ENCODE data around the gene KDM8. TPM values are rescaled to one million over a fixed set of nuclear protein-coding genes. Genes with fewer than 3 reads are reported as not detected.
A peak's percentile ranks its signal among the peaks of the same experiment; 100 is the strongest.

Gene KDM8
- total and polyA plus RNA-seq, 4 experiments from 2014 or later, result 4.8 to 31.0 (median 18.4) TPM

GRCh38 chr16:27219161-27219560, 15.8 kb downstream of the KDM8 start:
- POLR2A ChIA-PET (ENCODE audit: partially characterized antibody), result no interaction called here
- Mint-ChIP-seq H3K9me3 (peaks cover 0 to 1% (median 0%) of the 10 kb centered on the region in 8 donors), H3K27me3 (no peaks in the 10 kb centered on the region), H3K36me3 (peaks cover 0 to 41% of the 10 kb centered on the region in 2 donors), H3K4me1 (peaks cover 0 to 4% (median 2%) of the 10 kb centered on the region in 4 donors), H3K27ac (peak overlapping the region in 1 of 7 donors; percentile 42), H3K4me3 (no peak overlapping the region)
- H3K27ac ChIP-seq (ENCODE audit: low read depth, low read length), result no peak overlapping the region
- H3K9me3 ChIP-seq (ENCODE audit: control insufficient read depth in 1 of 2, low read length in 2 of 2), result no peaks in the 10 kb centered on the region
- peaks cover 14% of the 10 kb centered on the region for H3K36me3 ChIP-seq (ENCODE audit: insufficient read depth, low read length)
- no peak for DNase-seq
- no peak overlapping the region for H3K4me3 ChIP-seq (ENCODE audit: low read length in 2 of 2)
- intact Hi-C loops (cut with micrococcal nuclease), result no loop called here
- H3K4me1 ChIP-seq (ENCODE audit: insufficient read depth, low read length), result no peaks in the 10 kb centered on the region
- no peaks in the 10 kb centered on the region for H3K27me3 ChIP-seq (ENCODE audit: insufficient read depth, low read length)
- CTCF ChIA-PET (ENCODE audit: partially characterized antibody), result interaction anchor here (1.0 to 1.9 kb wide), 2 partner anchors 11 to 15 kb away, joined by 4 to 7 read pairs; no protein-coding TSS in a partner anchor

- Histone ChIP-seq H3K27me3 (ENCODE audit: insufficient read depth, low read length) (no peaks in the 10 kb centered on the region), H3K36me3 (ENCODE audit: insufficient read depth, low read length) (peaks cover 6% of the 10 kb centered on the region), H3K4me1 (ENCODE audit: insufficient read depth, low read length) (no peaks in the 10 kb centered on the region), H3K9me3 (ENCODE audit: control insufficient read depth in 1 of 2, low read length in 2 of 2) (no peaks in the 10 kb centered on the region), H3K4me3 (ENCODE audit: low read length in 2 of 2) (no peak overlapping the region), H3K27ac (ENCODE audit: low read depth, low read length) (no peak overlapping the region)
- Mint-ChIP-seq H3K27me3 (no peaks in the 10 kb centered on the region), H3K36me3 (peaks cover 0 to 31% of the 10 kb centered on the region in 2 donors), H3K9me3 (peaks cover 0 to 1% (median 0%) of the 10 kb centered on the region in 8 donors), H3K4me1 (peaks cover 0 to 4% (median 2%) of the 10 kb centered on the region in 4 donors), H3K27ac (peak overlapping the region in 1 of 7 donors; percentile 41), H3K4me3 (no peak overlapping the region)
- ChIA-PET CTCF (ENCODE audit: partially characterized antibody) (interaction anchor here (1.0 to 7.2 kb wide), 4 partner anchors 10 to 147 kb away, joined by 4 to 28 read pairs (median 6); no protein-coding TSS in a partner anchor), POLR2A (ENCODE audit: partially characterized antibody) (interaction anchor here (1.1 to 6.4 kb wide), 2 partner anchors 15 to 20 kb away, joined by 5 to 47 read pairs; no protein-coding TSS in a partner anchor)
- no peak for DNase-seq
- intact Hi-C loops (cut with micrococcal nuclease), result no loop called here
These were observed 16.8 kb downstream of the KDM8 start for GRCh38 chr16:27220120-27220519.

- no peak for DNase-seq
- ChIA-PET POLR2A (ENCODE audit: partially characterized antibody) (interaction anchor here (1.1 to 6.4 kb wide), 2 partner anchors 15 to 21 kb away, joined by 5 to 47 read pairs; no protein-coding TSS in a partner anchor), CTCF (ENCODE audit: partially characterized antibody) (interaction anchor here (1.7 to 7.2 kb wide), 4 partner anchors 10 to 147 kb away, joined by 4 to 28 read pairs (median 12); no protein-coding TSS in a partner anchor)
- H3K9me3 ChIP-seq (ENCODE audit: control insufficient read depth in 1 of 2, low read length in 2 of 2), result no peaks in the 10 kb centered on the region
- Mint-ChIP-seq H3K27ac (peak overlapping the region in 1 of 7 donors; percentile 10), H3K4me3 (no peak overlapping the region), H3K27me3 (no peaks in the 10 kb centered on the region), H3K4me1 (peaks cover under 1 to 5% (median 2%) of the 10 kb centered on the region in 4 donors), H3K9me3 (peaks cover 0 to 1% (median 0%) of the 10 kb centered on the region in 8 donors), H3K36me3 (peaks cover 0 to 31% of the 10 kb centered on the region in 2 donors)
- H3K36me3 ChIP-seq (ENCODE audit: insufficient read depth, low read length), result peaks cover 6% of the 10 kb centered on the region
- H3K4me1 ChIP-seq (ENCODE audit: insufficient read depth, low read length), result no peaks in the 10 kb centered on the region
- intact Hi-C loops (cut with micrococcal nuclease), result no loop called here
- H3K27ac ChIP-seq (ENCODE audit: low read depth, low read length), result no peak overlapping the region
- no peaks in the 10 kb centered on the region for H3K27me3 ChIP-seq (ENCODE audit: insufficient read depth, low read length)
- H3K4me3 ChIP-seq (ENCODE audit: low read length in 2 of 2), result no peak overlapping the region
These were observed 17.2 kb downstream of the KDM8 start for GRCh38 chr16:27220527-27220926.

GRCh38 chr16:27220991-27221390, 17.7 kb downstream of the KDM8 start:
- no peak overlapping the region for H3K27ac ChIP-seq (ENCODE audit: low read depth, low read length)
- peaks cover 0 to 1% (median 0%) of the 10 kb centered on the region in 8 donors for H3K9me3 Mint-ChIP-seq
- H3K27me3 ChIP-seq (ENCODE audit: insufficient read depth, low read length), result no peaks in the 10 kb centered on the region
- peaks cover 10% of the 10 kb centered on the region for H3K36me3 ChIP-seq (ENCODE audit: insufficient read depth, low read length)
- H3K9me3 ChIP-seq (ENCODE audit: control insufficient read depth in 1 of 2, low read length in 2 of 2), result no peaks in the 10 kb centered on the region
- ChIA-PET POLR2A (ENCODE audit: partially characterized antibody) (interaction anchor here (1.1 to 6.4 kb wide), 5 partner anchors 9 to 25 kb away, joined by 3 to 47 read pairs (median 7); partner anchors contain the start of gene KDM8), CTCF (ENCODE audit: partially characterized antibody) (interaction anchor here (1.7 to 7.2 kb wide), 5 partner anchors 10 to 146 kb away, joined by 4 to 28 read pairs (median 17); no protein-coding TSS in a partner anchor)
- no peak overlapping the region for H3K4me3 ChIP-seq (ENCODE audit: low read length in 2 of 2)
- peak overlapping the region in 4 of 7 donors; percentile 37 to 64 (median 50) for H3K27ac Mint-ChIP-seq
- peaks cover 2 to 10% (median 5%) of the 10 kb centered on the region in 4 donors for H3K4me1 Mint-ChIP-seq
- no peak for DNase-seq
- intact Hi-C loops (cut with micrococcal nuclease), result no loop called here
- no peak overlapping the region for H3K4me3 Mint-ChIP-seq
- H3K4me1 ChIP-seq (ENCODE audit: insufficient read depth, low read length), result no peaks in the 10 kb centered on the region
- H3K36me3 Mint-ChIP-seq, result peaks cover 2 to 31% of the 10 kb centered on the region in 2 donors
- H3K27me3 Mint-ChIP-seq, result no peaks in the 10 kb centered on the region

GRCh38 chr16:27221576-27222248, 18.4 kb downstream of the KDM8 start:
- CTCF ChIA-PET (ENCODE audit: partially characterized antibody), result interaction anchor here (1.0 to 7.2 kb wide), 9 partner anchors 9 to 235 kb away, joined by 3 to 28 read pairs (median 4); no protein-coding TSS in a partner anchor
- Histone ChIP-seq H3K4me3 (ENCODE audit: low read length in 2 of 2) (no peak overlapping the region), H3K27me3 (ENCODE audit: insufficient read depth, low read length) (no peaks in the 10 kb centered on the region), H3K36me3 (ENCODE audit: insufficient read depth, low read length) (peaks cover 11% of the 10 kb centered on the region), H3K27ac (ENCODE audit: low read depth, low read length) (no peak overlapping the region), H3K4me1 (ENCODE audit: insufficient read depth, low read length) (no peaks in the 10 kb centered on the region), H3K9me3 (ENCODE audit: control insufficient read depth in 1 of 2, low read length in 2 of 2) (no peaks in the 10 kb centered on the region)
- POLR2A ChIA-PET (ENCODE audit: partially characterized antibody), result interaction anchor here (0.6 to 6.4 kb wide), 7 partner anchors 8 to 185 kb away, joined by 3 to 47 read pairs (median 5); partner anchors contain the start of gene KDM8
- H3K4me3 Mint-ChIP-seq, result no peak overlapping the region
- no peaks in the 10 kb centered on the region for H3K9me3 Mint-ChIP-seq
- intact Hi-C loops (cut with micrococcal nuclease), result no loop called here
- H3K4me1 Mint-ChIP-seq, result peaks cover 5 to 17% (median 9%) of the 10 kb centered on the region in 4 donors
- peaks cover 5 to 32% of the 10 kb centered on the region in 2 donors for H3K36me3 Mint-ChIP-seq
- H3K27ac Mint-ChIP-seq, result peak overlapping the region in 5 of 7 donors; percentile 30 to 75 (median 64)
- no peak for DNase-seq
- no peaks in the 10 kb centered on the region for H3K27me3 Mint-ChIP-seq

- Mint-ChIP-seq H3K27ac (peak overlapping the region in 6 of 7 donors; percentile 22 to 75 (median 48)), H3K9me3 (no peaks in the 10 kb centered on the region), H3K4me3 (no peak overlapping the region), H3K36me3 (peaks cover 5 to 28% of the 10 kb centered on the region in 2 donors), H3K4me1 (peaks cover 7 to 23% (median 14%) of the 10 kb centered on the region in 4 donors), H3K27me3 (no peaks in the 10 kb centered on the region)
- Histone ChIP-seq H3K36me3 (ENCODE audit: insufficient read depth, low read length) (peaks cover 11% of the 10 kb centered on the region), H3K4me1 (ENCODE audit: insufficient read depth, low read length) (no peaks in the 10 kb centered on the region), H3K27me3 (ENCODE audit: insufficient read depth, low read length) (no peaks in the 10 kb centered on the region), H3K27ac (ENCODE audit: low read depth, low read length) (no peak overlapping the region), H3K4me3 (ENCODE audit: low read length in 2 of 2) (no peak overlapping the region), H3K9me3 (ENCODE audit: control insufficient read depth in 1 of 2, low read length in 2 of 2) (no peaks in the 10 kb centered on the region)
- intact Hi-C loops (cut with micrococcal nuclease), result no loop called here
- POLR2A ChIA-PET (ENCODE audit: partially characterized antibody), result interaction anchor here (0.6 to 6.4 kb wide), 9 partner anchors 8 to 184 kb away, joined by 3 to 47 read pairs (median 4); partner anchors contain the start of gene KDM8
- no peak for DNase-seq
- CTCF ChIA-PET (ENCODE audit: partially characterized antibody), result interaction anchor here (1.0 to 7.2 kb wide), 8 partner anchors 9 to 234 kb away, joined by 3 to 28 read pairs (median 6); no protein-coding TSS in a partner anchor
These were observed 19.2 kb downstream of the KDM8 start for GRCh38 chr16:27222249-27223225.
